GM19239 (cell line): ENCODE data around the gene SLC36A2.
"Not testable (repeated sequence)": the region's sequence is repeated elsewhere in the genome, so short reads cannot be mapped to it uniquely, and the experiment has no call there.

Experiments used
- DNase-seq: peaks from one replicate; pipeline ENCODE4 v3.0.0; 2011; ENCODE audit warnings: low spot score; ENCODE audit not compliant: insufficient read length
- FAIRE-seq: peaks from 2 replicates; lab custom pipeline; 2011; peaks lifted over from hg19 to GRCh38; lab: Jason Lieb, UNC

SLC36A2 gene

DNA sequence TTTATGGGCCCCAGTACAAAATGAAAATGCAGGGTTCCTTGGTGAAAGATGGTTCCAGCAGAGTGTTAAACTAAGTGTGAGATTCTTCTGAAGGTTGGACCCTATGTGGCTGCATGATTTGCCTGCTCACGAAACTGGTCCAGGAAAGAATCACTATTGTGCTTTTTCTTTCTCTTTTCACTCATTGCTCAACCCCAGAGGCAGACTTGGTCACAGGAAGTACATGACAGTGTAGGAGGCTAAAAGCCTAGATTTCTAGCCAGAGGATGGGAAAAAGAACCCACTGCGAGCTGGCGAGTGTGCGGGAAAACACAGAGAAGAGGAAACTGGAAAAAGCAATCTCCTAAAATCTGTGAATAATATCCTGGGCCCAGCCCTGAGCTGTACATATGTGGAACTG, 18.6 kb downstream of the SLC36A2 start:
- FAIRE-seq = peak; percentile 21
- DNase-seq = no peak

DNA sequence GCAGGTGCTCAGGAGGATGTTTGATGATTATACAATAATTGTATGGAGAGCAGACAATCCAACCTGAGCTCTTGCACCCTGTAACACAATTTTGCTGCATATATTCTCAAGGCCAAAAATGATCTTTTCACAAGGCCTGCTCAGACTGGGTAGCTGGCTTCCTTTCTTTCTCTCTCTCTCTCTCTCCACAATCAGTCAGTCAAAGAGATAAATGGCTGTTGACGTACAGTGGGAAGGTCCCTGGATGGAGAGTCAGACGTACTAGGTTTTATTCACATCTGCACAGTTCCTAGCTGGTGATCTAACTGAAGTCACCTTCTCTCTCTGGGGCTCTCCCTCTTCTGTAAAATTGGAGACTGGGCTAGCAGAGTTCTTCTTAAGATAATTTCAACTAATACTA, 19.8 kb downstream of the SLC36A2 start:
- no peak for DNase-seq
- FAIRE-seq = no peak

GRCh38 chr5:151326266-151326665, 21.1 kb downstream of the SLC36A2 start:
- no peak for FAIRE-seq
- no peak for DNase-seq

GRCh38 chr5:151320481-151320880, 26.9 kb downstream of the SLC36A2 start:
- DNase-seq (no peak), FAIRE-seq (no peak)

GRCh38 chr5:151318850-151319732, 28.3 kb downstream of the SLC36A2 start:
- DNase-seq (peak; percentile 28), FAIRE-seq (peak; percentile 42)

- DNase-seq (no peak), FAIRE-seq (no peak)
These were observed 29.5 kb downstream of the SLC36A2 start for GRCh38 chr5:151317871-151318270.

DNA sequence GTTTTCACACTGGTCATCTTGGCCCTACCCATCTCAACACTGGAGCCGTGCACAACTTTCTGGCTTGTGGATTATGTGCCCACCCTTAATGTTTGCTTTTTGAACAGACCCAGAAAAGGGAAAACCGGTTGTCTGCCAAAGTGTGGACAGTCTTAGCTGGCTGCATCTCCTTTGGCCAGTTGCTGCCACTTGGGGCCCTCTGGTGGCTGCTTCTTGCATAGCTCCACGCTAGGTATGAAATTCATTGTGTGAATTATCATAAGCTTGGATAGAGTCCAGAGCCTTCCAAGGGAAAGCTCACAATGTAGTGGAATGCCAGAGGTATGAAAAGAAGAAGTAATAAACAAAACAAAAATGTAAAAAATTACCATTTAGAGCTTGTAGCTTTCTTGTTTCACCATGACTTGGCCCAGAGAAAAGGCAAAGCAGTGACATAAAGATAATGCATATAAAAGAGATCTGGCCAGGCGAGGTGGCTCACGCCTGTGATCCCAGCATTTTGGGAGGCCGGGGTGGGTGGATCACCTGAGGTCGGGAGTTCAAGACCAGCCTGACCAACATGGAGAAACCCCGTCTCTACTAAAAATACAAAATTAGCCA, 31.3 kb downstream of the SLC36A2 start:
- FAIRE-seq = peak; percentile 98

DNA sequence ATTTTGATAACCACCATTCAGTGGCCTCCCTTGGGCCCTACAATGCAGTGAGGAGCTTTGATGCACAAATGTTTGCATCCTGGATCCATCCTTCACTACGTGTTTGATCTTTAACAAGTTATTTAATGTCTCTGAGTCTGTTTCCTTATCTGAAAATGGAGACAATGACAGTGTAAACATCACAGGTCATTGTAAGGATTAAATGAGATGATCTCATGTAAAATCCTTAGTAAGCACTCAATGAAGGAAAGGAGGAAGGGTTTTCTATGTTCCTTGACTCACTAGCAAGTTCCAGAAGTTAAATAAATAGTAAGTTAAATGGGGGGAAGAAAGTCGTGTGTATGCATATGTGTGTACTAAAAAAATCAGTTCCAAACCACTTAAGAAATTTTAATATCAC, 34.0 kb downstream of the SLC36A2 start:
- FAIRE-seq = no peak
- no peak for DNase-seq

More for the DNA sequence above, 31.3 kb downstream of the SLC36A2 start:
- peak; percentile 82 for DNase-seq

DNA sequence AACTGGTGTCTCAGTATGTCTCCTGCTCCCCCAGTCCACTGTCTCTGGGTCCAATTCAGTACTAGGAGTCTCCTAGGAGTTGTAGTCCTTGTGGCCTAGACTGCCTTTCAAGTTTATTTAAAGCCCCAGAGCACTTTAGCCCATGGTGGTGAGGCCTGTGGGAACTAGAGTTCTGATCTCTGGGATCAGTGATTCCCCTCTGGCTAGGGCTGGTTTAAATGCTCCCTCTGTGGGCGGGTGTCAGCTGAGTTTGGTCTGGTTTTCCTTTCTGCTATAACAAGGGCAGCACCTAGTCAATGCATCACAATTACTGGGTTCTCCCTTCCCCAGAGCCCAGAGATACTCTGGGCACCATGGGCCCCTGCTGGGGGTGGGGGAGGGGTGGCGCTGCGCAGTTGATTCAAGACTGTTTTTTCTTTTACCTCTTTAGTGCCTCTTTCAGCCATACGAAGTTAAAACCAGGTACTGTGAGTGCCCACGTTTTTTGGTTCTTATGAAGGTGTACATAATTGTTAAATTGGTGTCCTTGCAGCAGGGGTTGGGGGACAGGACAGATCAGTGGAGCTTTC, 34.5 kb downstream of the SLC36A2 start:
- DNase-seq = no peak
- no peak for FAIRE-seq

DNA sequence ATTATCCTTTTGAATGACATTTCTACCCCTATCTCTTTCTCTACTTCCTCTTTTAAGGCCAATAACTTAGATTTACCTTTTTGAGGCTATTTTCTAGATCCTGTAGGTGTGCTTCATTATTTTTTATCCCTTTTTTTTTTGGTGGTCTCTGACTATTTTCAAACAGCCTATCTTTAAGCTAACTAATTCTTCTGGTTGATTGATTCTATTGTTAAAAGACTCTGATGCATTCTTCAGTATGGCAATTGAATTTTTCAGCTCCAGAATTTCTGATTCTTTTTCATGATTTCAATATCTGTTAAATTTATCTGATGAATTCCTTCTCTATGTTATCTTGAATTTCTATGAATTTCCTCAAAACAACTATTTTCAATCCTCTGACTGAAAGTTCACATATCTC, 36.4 kb downstream of the SLC36A2 start:
- DNase-seq (no peak), FAIRE-seq (no peak)

DNA sequence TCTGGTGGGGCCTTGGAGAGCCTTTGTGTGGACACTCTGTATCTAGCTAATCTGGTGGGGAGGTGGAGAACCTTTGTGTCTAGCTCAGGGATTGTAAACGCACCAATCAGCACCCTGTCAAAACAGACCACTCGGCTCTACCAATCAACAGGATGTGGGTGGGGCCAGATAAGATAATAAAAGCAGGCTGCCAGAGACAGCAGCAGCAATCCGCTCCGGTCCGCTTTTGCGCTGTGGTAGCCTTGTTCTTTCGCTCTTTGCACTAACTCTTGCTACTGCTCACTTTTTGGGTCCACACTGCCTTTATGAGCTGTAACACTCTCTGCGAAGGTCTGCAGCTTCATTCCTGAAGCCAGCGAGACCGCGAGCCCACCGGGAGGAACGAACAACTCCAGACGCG, 37.5 kb downstream of the SLC36A2 start:
- not testable (repeated sequence) for DNase-seq, FAIRE-seq

DNA sequence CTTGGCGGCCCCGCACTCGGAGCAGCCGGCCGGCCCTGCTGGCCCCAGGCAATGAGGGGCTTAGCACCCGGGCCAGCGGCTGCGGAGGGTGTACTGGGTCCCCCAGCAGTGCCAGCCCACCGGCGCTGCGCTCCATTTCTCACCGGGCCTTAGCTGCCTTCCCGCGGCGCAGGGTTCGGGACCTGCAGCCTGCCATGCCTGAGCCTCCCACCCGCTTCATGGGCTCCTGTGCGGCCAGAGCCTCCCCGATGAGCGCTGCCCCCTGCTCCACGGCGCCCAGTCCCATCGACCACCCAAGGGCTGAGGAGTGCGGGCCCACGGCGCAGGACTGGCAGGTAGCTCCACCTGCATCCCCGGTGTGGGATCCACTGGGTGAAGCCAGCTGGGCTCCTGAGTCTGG, 38.1 kb downstream of the SLC36A2 start:
- not testable (repeated sequence) for DNase-seq, FAIRE-seq

DNA sequence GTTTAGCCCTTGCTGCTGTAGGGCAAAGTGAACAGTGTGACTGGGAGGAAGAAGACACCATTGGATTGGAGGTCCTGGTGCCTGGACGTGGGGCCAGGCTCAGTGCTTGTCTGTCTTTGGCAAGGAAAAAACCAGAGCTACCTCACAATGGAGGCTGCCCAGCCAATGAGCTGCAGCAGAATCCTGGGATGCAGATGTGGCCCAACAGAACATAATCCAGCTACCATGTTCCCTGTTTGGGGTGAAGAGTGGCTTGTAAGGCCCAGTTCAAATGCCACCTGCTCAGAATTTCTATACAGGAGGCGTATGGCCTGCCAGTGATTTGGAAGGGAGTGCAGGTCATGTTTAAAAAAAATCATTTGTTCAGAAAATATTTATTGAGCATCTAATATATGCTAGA, 43.7 kb downstream of the SLC36A2 start, which contains the start of gene SLC36A3:
Gene SLC36A3 (minus strand): TSS at position 101 of the 400 bp plus-strand sequence. CDS start 412 bp downstream, outside the sequence.
- no peak for DNase-seq
- no peak for FAIRE-seq

GRCh38 chr5:151298063-151298855, 49.1 kb downstream of the SLC36A2 start:
- FAIRE-seq = no peak
- DNase-seq = no peak

DNA sequence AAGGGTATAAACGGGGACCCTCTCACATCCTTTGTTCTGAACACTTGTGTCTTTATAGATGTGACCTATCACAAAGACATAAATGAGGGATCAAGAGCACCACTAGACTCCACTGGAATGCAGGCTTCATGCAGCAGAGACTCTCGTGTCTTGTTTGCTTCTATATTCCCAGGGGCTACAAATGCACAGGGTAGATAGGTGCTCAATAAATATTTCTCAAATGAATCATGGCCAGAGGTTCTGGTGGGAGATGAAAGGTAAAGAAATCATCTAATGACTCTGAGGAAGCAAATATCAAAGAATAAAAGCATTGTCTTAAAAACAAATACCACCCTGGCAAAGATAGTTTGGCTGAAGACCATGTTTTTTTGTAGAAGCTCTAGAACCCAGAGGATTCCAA, 50.4 kb downstream of the SLC36A2 start:
- DNase-seq (no peak), FAIRE-seq (no peak)

GRCh38 chr5:151296478-151296830, 50.9 kb downstream of the SLC36A2 start:
- no peak for DNase-seq
- no peak for FAIRE-seq

GRCh38 chr5:151295791-151296477, 51.4 kb downstream of the SLC36A2 start:
- DNase-seq (no peak), FAIRE-seq (no peak)

- FAIRE-seq (no peak), DNase-seq (no peak)
These were observed 52.2 kb downstream of the SLC36A2 start for GRCh38 chr5:151295138-151295537.

GRCh38 chr5:151293624-151294023, 53.7 kb downstream of the SLC36A2 start:
- FAIRE-seq (no peak), DNase-seq (no peak)

- peak; percentile 63 for FAIRE-seq
These were observed 59.2 kb downstream of the SLC36A2 start for GRCh38 chr5:151288180-151288579.

More at GRCh38 chr5:151288180-151288579, 59.2 kb downstream of the SLC36A2 start:
- no peak for DNase-seq
